ENCODE data around the gene LRAT. TPM values are rescaled to one million over a fixed set of nuclear protein-coding genes. Genes with fewer than 3 reads are reported as not detected.
"Not testable (repeated sequence)": the region's sequence is repeated elsewhere in the genome, so short reads cannot be mapped to it uniquely, and the experiment has no call there.

Gene LRAT
- total and polyA plus RNA-seq, 4 experiments from 2014 or later, result not detected

DNA sequence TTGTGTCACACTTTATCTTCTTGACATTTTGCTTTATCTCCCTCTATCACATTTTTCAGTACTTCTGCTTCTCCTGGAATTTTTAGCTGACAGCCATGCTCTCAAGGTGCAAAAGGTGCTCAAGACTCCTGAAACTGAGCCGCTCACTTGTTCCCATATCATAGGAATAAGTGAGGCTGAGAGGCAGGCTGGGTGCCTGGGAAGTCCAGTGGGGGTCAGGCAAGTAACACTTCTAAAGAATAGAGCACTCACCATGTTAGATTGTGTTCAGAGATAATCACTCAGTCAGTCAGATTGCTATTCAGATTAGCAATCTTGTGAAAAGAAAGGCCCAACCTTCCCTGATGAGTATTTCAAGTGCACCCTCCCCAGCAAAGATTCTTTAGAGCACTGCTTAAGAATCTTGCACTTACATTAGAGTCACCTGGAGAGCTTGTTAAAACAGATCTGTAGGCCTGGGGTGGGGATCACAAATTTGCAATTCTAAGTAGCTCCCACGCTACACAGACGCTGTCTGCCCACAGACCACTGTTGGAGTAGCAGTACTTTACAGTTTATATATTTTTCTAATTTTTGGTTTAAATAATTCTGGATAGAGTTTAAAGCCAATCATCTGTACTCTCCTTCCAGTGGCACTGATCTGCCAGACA is 23.1 kb upstream of the LRAT start:
- CTCF ChIA-PET (ENCODE audit: partially characterized antibody), result no interaction called here

DNA sequence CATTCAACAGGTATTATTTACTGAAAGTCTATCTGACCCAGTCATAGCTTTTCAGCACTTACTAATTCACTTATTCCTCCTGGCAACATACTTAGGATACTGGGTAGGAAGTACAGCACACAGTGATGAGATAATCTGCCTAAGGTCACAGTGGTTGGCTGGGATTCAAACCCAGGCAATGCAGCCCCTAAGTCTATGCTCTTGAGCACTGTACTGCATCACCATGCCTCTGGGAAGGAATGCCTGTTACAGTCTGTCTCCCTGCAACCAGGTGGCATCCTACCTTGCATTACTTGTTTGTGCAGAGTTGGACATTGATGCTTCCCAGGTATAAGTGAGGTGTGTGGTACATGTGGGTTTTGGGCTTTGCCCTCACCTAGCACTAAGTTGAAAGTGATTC is 21.5 kb upstream of the LRAT start:
- no peaks in the 10 kb centered on the region for H3K9me3 ChIP-seq (ENCODE audit: control insufficient read depth in 1 of 2, low read length in 2 of 2)
- ChIA-PET POLR2A (ENCODE audit: partially characterized antibody) (no interaction called here), CTCF (ENCODE audit: partially characterized antibody) (interaction anchor here (0.5 kb wide), 1 partner anchor 18 kb away, joined by 4 read pairs; no protein-coding TSS in a partner anchor)
- peaks cover 2 to 4% of the 10 kb centered on the region in 2 donors for H3K27me3 Mint-ChIP-seq
- H3K36me3 Mint-ChIP-seq, result no peaks in the 10 kb centered on the region
- no peak for DNase-seq
- peaks cover 0 to 1% (median 0%) of the 10 kb centered on the region in 8 donors for H3K9me3 Mint-ChIP-seq
- H3K4me1 ChIP-seq (ENCODE audit: insufficient read depth, low read length), result no peaks in the 10 kb centered on the region
- intact Hi-C loops (cut with micrococcal nuclease), result no loop called here
- H3K36me3 ChIP-seq (ENCODE audit: insufficient read depth, low read length), result no peaks in the 10 kb centered on the region
- no peaks in the 10 kb centered on the region for H3K4me1 Mint-ChIP-seq
- no peak overlapping the region for H3K4me3 Mint-ChIP-seq
- no peak overlapping the region for H3K27ac ChIP-seq (ENCODE audit: low read depth, low read length)
- H3K27ac Mint-ChIP-seq, result no peak overlapping the region
- H3K4me3 ChIP-seq (ENCODE audit: low read length in 2 of 2), result no peak overlapping the region
- no peaks in the 10 kb centered on the region for H3K27me3 ChIP-seq (ENCODE audit: insufficient read depth, low read length)

More for the DNA sequence above, 23.1 kb upstream of the LRAT start:
- Mint-ChIP-seq H3K9me3 (peaks cover 0 to 1% (median 0%) of the 10 kb centered on the region in 8 donors), H3K4me3 (no peak overlapping the region), H3K27ac (no peak overlapping the region), H3K4me1 (no peaks in the 10 kb centered on the region), H3K36me3 (no peaks in the 10 kb centered on the region), H3K27me3 (peaks cover 2 to 4% of the 10 kb centered on the region in 2 donors)
- POLR2A ChIA-PET (ENCODE audit: partially characterized antibody), result no interaction called here
- no peak overlapping the region for H3K27ac ChIP-seq (ENCODE audit: low read depth, low read length)
- H3K9me3 ChIP-seq (ENCODE audit: control insufficient read depth in 1 of 2, low read length in 2 of 2), result no peaks in the 10 kb centered on the region
- H3K36me3 ChIP-seq (ENCODE audit: insufficient read depth, low read length), result no peaks in the 10 kb centered on the region
- no peaks in the 10 kb centered on the region for H3K4me1 ChIP-seq (ENCODE audit: insufficient read depth, low read length)
- intact Hi-C loops (cut with micrococcal nuclease), result no loop called here
- H3K27me3 ChIP-seq (ENCODE audit: insufficient read depth, low read length), result no peaks in the 10 kb centered on the region
- H3K4me3 ChIP-seq (ENCODE audit: low read length in 2 of 2), result no peak overlapping the region
- no peak for DNase-seq

DNA sequence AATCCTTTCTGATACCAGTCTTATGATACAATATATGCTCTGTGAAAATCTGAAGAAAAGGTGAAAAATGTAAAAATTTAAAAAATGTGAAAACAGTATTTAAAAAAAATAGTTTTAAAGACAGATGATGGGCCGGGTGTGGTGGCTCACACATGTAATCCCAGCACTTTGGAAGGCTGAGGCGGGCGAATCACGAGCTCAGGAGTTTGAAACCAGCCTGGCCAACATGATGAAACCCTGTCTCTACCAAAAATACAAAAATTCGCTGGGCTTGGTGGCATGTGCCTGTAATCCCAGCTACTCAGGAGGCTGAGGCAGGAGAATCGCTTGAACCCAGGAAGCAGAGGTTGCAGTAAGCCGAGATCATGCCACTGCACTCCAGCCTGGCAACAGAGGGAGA is 20.2 kb upstream of the LRAT start:
- intact Hi-C loops (cut with micrococcal nuclease); POLR2A ChIA-PET (ENCODE audit: partially characterized antibody); DNase-seq; H3K4me1 Mint-ChIP-seq; H3K4me1 ChIP-seq (ENCODE audit: insufficient read depth, low read length); CTCF ChIA-PET (ENCODE audit: partially characterized antibody); H3K4me3 ChIP-seq (ENCODE audit: low read length in 2 of 2); H3K27ac ChIP-seq (ENCODE audit: low read depth, low read length); H3K27me3 ChIP-seq (ENCODE audit: insufficient read depth, low read length); H3K27ac Mint-ChIP-seq; H3K36me3 Mint-ChIP-seq; H3K27me3 Mint-ChIP-seq; H3K36me3 ChIP-seq (ENCODE audit: insufficient read depth, low read length); H3K9me3 Mint-ChIP-seq; H3K4me3 Mint-ChIP-seq; H3K9me3 ChIP-seq (ENCODE audit: control insufficient read depth in 1 of 2, low read length in 2 of 2): not testable (repeated sequence)

DNA sequence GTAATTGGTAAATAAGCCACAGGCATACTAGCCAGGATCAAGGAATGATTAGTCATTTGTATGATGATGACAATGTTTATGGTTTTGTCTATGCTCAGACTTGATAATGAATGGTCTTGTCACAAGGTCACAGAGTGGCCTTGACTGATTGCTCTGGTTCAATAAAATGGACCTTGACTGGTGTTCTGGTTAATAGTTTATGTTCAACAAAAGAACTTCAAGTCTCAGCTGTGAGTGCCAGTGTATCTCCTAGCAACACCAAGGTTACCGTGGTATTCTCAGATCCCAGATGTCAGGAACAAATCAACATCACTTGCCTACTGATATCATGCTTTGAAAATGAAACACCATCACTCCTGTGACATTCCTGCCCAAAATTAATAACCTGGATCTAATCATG is 16.3 kb upstream of the LRAT start:
- Mint-ChIP-seq H3K9me3 (no peaks in the 10 kb centered on the region), H3K4me3 (peak overlapping the region in 1 of 8 donors; percentile 39)
- POLR2A ChIA-PET (ENCODE audit: partially characterized antibody), result no interaction called here

DNA sequence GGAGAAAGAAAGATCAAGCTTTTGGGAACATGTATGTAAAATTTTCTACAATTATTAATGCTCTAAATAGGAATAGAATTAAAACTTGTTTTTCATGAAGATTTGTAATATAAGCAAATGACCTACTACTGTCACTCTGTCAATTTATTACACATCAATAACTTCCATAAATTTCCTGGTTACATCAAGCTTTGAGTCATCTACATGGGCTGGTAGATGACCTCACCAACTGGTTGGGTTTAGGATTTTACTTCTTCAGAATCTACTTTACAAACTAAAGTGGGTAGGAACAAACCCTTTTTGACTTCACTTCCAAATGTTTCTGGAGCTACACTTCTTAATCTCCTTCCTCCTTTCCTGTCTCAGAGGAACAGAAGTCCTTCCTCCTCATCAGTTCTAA is 12.0 kb upstream of the LRAT start:
- Mint-ChIP-seq H3K4me3 (no peak overlapping the region), H3K27me3 (peaks cover 8% of the 10 kb centered on the region in 2 donors), H3K4me1 (no peaks in the 10 kb centered on the region), H3K27ac (no peak overlapping the region), H3K9me3 (peaks cover 0 to 3% (median 0%) of the 10 kb centered on the region in 8 donors), H3K36me3 (no peaks in the 10 kb centered on the region)
- Histone ChIP-seq H3K4me3 (ENCODE audit: low read length in 2 of 2) (no peak overlapping the region), H3K27ac (ENCODE audit: low read depth, low read length) (no peak overlapping the region), H3K27me3 (ENCODE audit: insufficient read depth, low read length) (no peaks in the 10 kb centered on the region), H3K9me3 (ENCODE audit: control insufficient read depth in 1 of 2, low read length in 2 of 2) (no peaks in the 10 kb centered on the region), H3K4me1 (ENCODE audit: insufficient read depth, low read length) (no peaks in the 10 kb centered on the region), H3K36me3 (ENCODE audit: insufficient read depth, low read length) (no peaks in the 10 kb centered on the region)
- intact Hi-C loops (cut with micrococcal nuclease), result no loop called here
- no peak for DNase-seq
- ChIA-PET CTCF (ENCODE audit: partially characterized antibody) (no interaction called here), POLR2A (ENCODE audit: partially characterized antibody) (no interaction called here)

More for the DNA sequence above, 16.3 kb upstream of the LRAT start:
- no peak for DNase-seq
- no peaks in the 10 kb centered on the region for H3K9me3 ChIP-seq (ENCODE audit: control insufficient read depth in 1 of 2, low read length in 2 of 2)
- H3K36me3 Mint-ChIP-seq, result no peaks in the 10 kb centered on the region
- intact Hi-C loops (cut with micrococcal nuclease), result no loop called here
- H3K27me3 Mint-ChIP-seq, result peaks cover 2 to 4% of the 10 kb centered on the region in 2 donors
- H3K27me3 ChIP-seq (ENCODE audit: insufficient read depth, low read length), result no peaks in the 10 kb centered on the region
- CTCF ChIA-PET (ENCODE audit: partially characterized antibody), result no interaction called here
- H3K27ac Mint-ChIP-seq, result no peak overlapping the region
- H3K27ac ChIP-seq (ENCODE audit: low read depth, low read length), result no peak overlapping the region
- H3K4me1 Mint-ChIP-seq, result no peaks in the 10 kb centered on the region
- H3K4me3 ChIP-seq (ENCODE audit: low read length in 2 of 2), result no peak overlapping the region
- H3K4me1 ChIP-seq (ENCODE audit: insufficient read depth, low read length), result no peaks in the 10 kb centered on the region
- no peaks in the 10 kb centered on the region for H3K36me3 ChIP-seq (ENCODE audit: insufficient read depth, low read length)

DNA sequence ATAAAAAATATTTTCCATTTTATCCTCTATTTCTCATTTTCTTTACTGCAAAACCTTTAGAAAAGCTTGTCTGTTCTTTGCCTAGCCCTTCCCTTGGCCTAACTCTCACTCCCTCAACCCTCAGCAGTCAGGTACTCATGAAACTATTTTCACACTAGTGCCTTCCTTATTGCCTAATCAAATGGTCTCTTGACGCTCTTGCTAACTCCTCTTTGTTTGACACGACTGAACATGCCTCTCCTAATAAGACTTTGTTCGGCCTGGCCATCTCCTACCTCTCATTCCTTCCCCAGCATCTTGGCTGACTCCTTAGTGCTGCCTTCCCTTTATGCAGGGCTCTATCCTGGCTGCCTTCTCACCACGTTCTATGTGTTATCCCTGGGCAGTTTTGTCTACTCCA is 11.1 kb upstream of the LRAT start:
- H3K9me3 Mint-ChIP-seq, result peaks cover 0 to 3% (median 0%) of the 10 kb centered on the region in 8 donors
- ChIA-PET CTCF (ENCODE audit: partially characterized antibody) (no interaction called here), POLR2A (ENCODE audit: partially characterized antibody) (no interaction called here)
- H3K4me3 ChIP-seq (ENCODE audit: low read length in 2 of 2), result no peak overlapping the region
- H3K27me3 Mint-ChIP-seq, result peaks cover 8% of the 10 kb centered on the region in 2 donors
- H3K9me3 ChIP-seq (ENCODE audit: control insufficient read depth in 1 of 2, low read length in 2 of 2), result no peaks in the 10 kb centered on the region
- no peaks in the 10 kb centered on the region for H3K36me3 Mint-ChIP-seq
- H3K4me1 Mint-ChIP-seq, result no peaks in the 10 kb centered on the region
- no peak overlapping the region for H3K4me3 Mint-ChIP-seq
- H3K27ac ChIP-seq (ENCODE audit: low read depth, low read length), result no peak overlapping the region
- no peaks in the 10 kb centered on the region for H3K4me1 ChIP-seq (ENCODE audit: insufficient read depth, low read length)
- no peak for DNase-seq
- H3K36me3 ChIP-seq (ENCODE audit: insufficient read depth, low read length), result no peaks in the 10 kb centered on the region
- H3K27me3 ChIP-seq (ENCODE audit: insufficient read depth, low read length), result no peaks in the 10 kb centered on the region
- no peak overlapping the region for H3K27ac Mint-ChIP-seq
- intact Hi-C loops (cut with micrococcal nuclease), result no loop called here

DNA sequence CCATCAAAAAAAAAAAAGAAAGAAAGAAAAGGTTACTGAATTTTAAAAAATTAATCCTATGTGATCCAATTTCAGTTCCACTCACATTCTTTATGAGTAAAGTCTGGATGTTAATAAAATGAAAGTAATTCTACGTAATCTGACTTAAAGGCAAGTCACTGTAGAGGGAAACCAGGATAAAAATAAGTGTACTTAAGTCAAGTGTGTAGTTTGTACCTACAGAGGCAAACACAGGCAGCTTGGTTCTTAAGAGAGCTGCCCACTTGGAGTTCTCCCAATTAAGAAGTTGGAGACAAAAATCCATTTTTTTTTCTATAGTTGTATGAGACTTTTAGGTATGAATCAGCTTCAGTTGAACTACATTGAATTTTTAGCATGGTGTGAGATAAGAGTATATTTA is 7.0 kb upstream of the LRAT start:
- Mint-ChIP-seq H3K4me1 (peaks cover 0 to 7% (median 0%) of the 10 kb centered on the region in 4 donors), H3K9me3 (peaks cover 0 to 3% (median 0%) of the 10 kb centered on the region in 8 donors), H3K27me3 (peaks cover 12 to 19% of the 10 kb centered on the region in 2 donors), H3K27ac (no peak overlapping the region), H3K4me3 (no peak overlapping the region), H3K36me3 (no peaks in the 10 kb centered on the region)
- intact Hi-C loops (cut with micrococcal nuclease), result no loop called here
- no peaks in the 10 kb centered on the region for H3K9me3 ChIP-seq (ENCODE audit: control insufficient read depth in 1 of 2, low read length in 2 of 2)
- ChIA-PET POLR2A (ENCODE audit: partially characterized antibody) (no interaction called here), CTCF (ENCODE audit: partially characterized antibody) (no interaction called here)
- no peaks in the 10 kb centered on the region for H3K36me3 ChIP-seq (ENCODE audit: insufficient read depth, low read length)
- H3K27ac ChIP-seq (ENCODE audit: low read depth, low read length), result no peak overlapping the region
- no peak overlapping the region for H3K4me3 ChIP-seq (ENCODE audit: low read length in 2 of 2)
- no peak for DNase-seq
- peaks cover under 1% of the 10 kb centered on the region for H3K27me3 ChIP-seq (ENCODE audit: insufficient read depth, low read length)
- H3K4me1 ChIP-seq (ENCODE audit: insufficient read depth, low read length), result no peaks in the 10 kb centered on the region

DNA sequence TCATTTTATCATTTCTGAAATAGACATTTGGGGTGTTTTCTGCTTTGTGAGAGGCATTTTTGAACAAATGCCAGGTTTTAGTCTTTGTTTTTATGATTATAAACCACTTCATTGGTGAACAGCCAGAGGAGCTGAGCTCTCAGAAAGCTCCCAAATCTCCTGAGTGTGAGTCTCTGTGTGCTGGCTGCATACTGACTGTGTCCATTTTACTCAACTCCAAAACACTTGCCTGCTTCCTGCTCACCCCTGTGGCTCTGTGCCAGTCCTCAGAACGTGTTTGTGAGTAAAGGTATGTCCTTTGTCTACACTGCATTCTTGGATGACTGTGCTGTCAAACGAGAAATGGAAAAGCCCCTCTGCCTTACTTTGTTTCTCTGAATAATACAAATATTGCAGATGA is 5.4 kb upstream of the LRAT start:
- Histone ChIP-seq H3K27ac (ENCODE audit: low read depth, low read length) (no peak overlapping the region), H3K27me3 (ENCODE audit: insufficient read depth, low read length) (peaks cover 8% of the 10 kb centered on the region), H3K36me3 (ENCODE audit: insufficient read depth, low read length) (no peaks in the 10 kb centered on the region), H3K4me1 (ENCODE audit: insufficient read depth, low read length) (peaks cover 7% of the 10 kb centered on the region), H3K9me3 (ENCODE audit: control insufficient read depth in 1 of 2, low read length in 2 of 2) (no peaks in the 10 kb centered on the region), H3K4me3 (ENCODE audit: low read length in 2 of 2) (no peak overlapping the region)
- ChIA-PET POLR2A (ENCODE audit: partially characterized antibody) (no interaction called here), CTCF (ENCODE audit: partially characterized antibody) (no interaction called here)
- Mint-ChIP-seq H3K4me3 (no peak overlapping the region), H3K9me3 (no peaks in the 10 kb centered on the region), H3K27ac (no peak overlapping the region), H3K27me3 (peaks cover 18 to 28% of the 10 kb centered on the region in 2 donors), H3K4me1 (peaks cover 1 to 19% (median 6%) of the 10 kb centered on the region in 4 donors), H3K36me3 (no peaks in the 10 kb centered on the region)
- DNase-seq, result no peak
- intact Hi-C loops (cut with micrococcal nuclease), result no loop called here

All from CD4-positive, alpha-beta memory T cell (primary cell).